GM12878 (cell line): ENCODE measurements around the gene HS3ST2. TPM values are rescaled to one million over a fixed set of nuclear protein-coding genes. Genes with fewer than 3 reads are reported as not detected.

Experiments used
- ATAC-seq: fragments of 200-7000 bp; cut with Tn5 transposase; 3 replicates; pipeline ENCODE4 v1.9.1; 2020; ENCODE audit warnings: mild to moderate bottlenecking, moderate library complexity
- BruUV-seq: library from RNA; stranded (reverse); fragments of 400-500 nt; replicated peaks from 2 replicates; lab custom pipeline; 2021; lab: Mats Ljungman, UMichigan
- CTCF ChIA-PET: fragments of 300-600 bp; sonication (Branson Sonifier 250); formaldehyde crosslinking; extraction: SDS; loops from one replicate; lab custom pipeline; 2021; ENCODE audit warnings: inconsistent platforms; lab: Yijun Ruan, JAX
- POLR2A ChIA-PET: fragments of 350-600 bp; formaldehyde crosslinking; extraction: SDS; loops from one replicate; lab custom pipeline; 2021; ENCODE audit warnings: inconsistent platforms; lab: Charles Lee
- RAD21 ChIA-PET: fragments of 300-600 bp; sonication (Branson Sonifier 250); formaldehyde crosslinking; loops from one replicate; lab custom pipeline; 2023; ENCODE audit warnings: antibody characterized with exemption; ENCODE audit not compliant: unreplicated experiment; lab: Charles Lee
- SMC1A ChIA-PET: fragments of 300-600 bp; sonication (Branson Sonifier 250); formaldehyde crosslinking; loops from one replicate; lab custom pipeline; 2023; ENCODE audit not compliant: unreplicated experiment, uncharacterized antibody; lab: Charles Lee
- DNase-seq: peaks from one replicate; pipeline ENCODE4 v3.0.0-alpha.2; 2011; ENCODE audit warnings: low read depth, low spot score
- FAIRE-seq: peaks from 3 replicates; lab custom pipeline; 2011; peaks lifted over from hg19 to GRCh38; lab: Jason Lieb, UNC
- H2AFZ ChIP-seq: 2 replicates; pipeline ENCODE4 v1.6.0; 2011; ENCODE audit warnings: low read depth, low read length, control low read depth; ENCODE audit not compliant: control insufficient read depth
- H3K27ac ChIP-seq: 2 replicates; pipeline ENCODE4 v1.5.1; 2011; ENCODE audit warnings: control low read depth; ENCODE audit not compliant: control insufficient read depth, insufficient read depth
- H3K27me3 ChIP-seq, 2 experiments: replicated peaks in 1 of 2; 2 replicates each; pipeline versions ENCODE4 v1.6.0 to v1.6.1; 2011; ENCODE audit warnings: low read length in 1 of 2; ENCODE audit not compliant: control insufficient read depth in 2 of 2, insufficient read depth in 2 of 2
- H3K36me3 ChIP-seq, 2 experiments: 2 replicates each; pipeline ENCODE4 v1.5.1; 2011; ENCODE audit warnings: low read length in 1 of 2; ENCODE audit not compliant: control insufficient read depth in 2 of 2, insufficient read depth in 2 of 2
- H3K4me1 ChIP-seq: 2 replicates; pipeline ENCODE4 v1.6.1; 2011; ENCODE audit warnings: mild to moderate bottlenecking, low read length, moderate library complexity, mixed read lengths; ENCODE audit not compliant: control insufficient read depth, insufficient read depth
- H3K4me2 ChIP-seq: 2 replicates; pipeline ENCODE4 v1.6.0; 2011; ENCODE audit warnings: control low read depth; ENCODE audit not compliant: control insufficient read depth, insufficient read depth
- H3K4me3 ChIP-seq: fragments of 200-600 bp; sonication (generic); 2 replicates; pipeline ENCODE4 v1.5.1; 2016
- H3K79me2 ChIP-seq: 2 replicates; pipeline ENCODE4 v1.6.0; 2011; ENCODE audit warnings: low read length; ENCODE audit not compliant: control insufficient read depth, insufficient read depth
- H3K9ac ChIP-seq: 2 replicates; pipeline ENCODE4 v1.8.0; 2011; ENCODE audit warnings: low read length, control low read depth, mixed read lengths; ENCODE audit not compliant: control insufficient read depth, insufficient read depth
- H3K9me3 ChIP-seq: replicated peaks from 3 replicates; pipeline ENCODE4 v1.5.1; 2011; ENCODE audit warnings: mild to moderate bottlenecking, low read length; ENCODE audit not compliant: control insufficient read depth, insufficient read depth
- H4K20me1 ChIP-seq: 2 replicates; pipeline ENCODE4 v1.6.0; 2011; ENCODE audit not compliant: control insufficient read depth, insufficient read depth
- BHLHE40 ChIP-seq, 2 experiments: fragments of 450-650 bp in 1 of 2; IDR thresholded peaks; 2 replicates each; pipeline ENCODE4 v1.6.1; 2011 to 2017; ENCODE audit warnings: low read depth in 2 of 2, borderline replicate concordance in 1 of 2, improper control_type of control experiment in 1 of 2, low read length in 1 of 2, mild to moderate bottlenecking in 1 of 2
- CBX3 ChIP-seq: fragments of 200-600 bp; sonication (generic); IDR thresholded peaks from 2 replicates; pipeline ENCODE4 v1.6.1; 2016; ENCODE audit warnings: low read depth, borderline replicate concordance
- FOXK2 ChIP-seq: fragments of 450-650 bp; IDR thresholded peaks from 2 replicates; pipeline ENCODE4 v1.6.1; 2017; ENCODE audit warnings: mild to moderate bottlenecking, moderate library complexity
- JUND ChIP-seq: IDR thresholded peaks from 2 replicates; pipeline ENCODE4 v1.6.1; 2012; ENCODE audit warnings: low read depth, mild to moderate bottlenecking, low read length, improper control_type of control experiment, moderate library complexity
- KAT2A ChIP-seq: conservative IDR thresholded peaks from 2 replicates; pipeline ENCODE4 v1.6.1; 2011; ENCODE audit warnings: low read depth, low read length; ENCODE audit not compliant: control insufficient read depth
- NFXL1 ChIP-seq: fragments of 450-650 bp; IDR thresholded peaks from 2 replicates; pipeline ENCODE4 v1.6.1; 2017; ENCODE audit warnings: antibody characterized with exemption, mild to moderate bottlenecking, borderline replicate concordance
- PAX8 ChIP-seq: fragments of 450-650 bp; IDR thresholded peaks from 2 replicates; pipeline ENCODE4 v1.6.1; 2017; ENCODE audit warnings: mild to moderate bottlenecking, moderate library complexity
- RAD21 ChIP-seq: IDR thresholded peaks from 2 replicates; pipeline ENCODE4 v1.6.1; 2011; ENCODE audit warnings: mild to moderate bottlenecking, low read depth, low read length, moderate library complexity; ENCODE audit not compliant: insufficient read depth
- RAD51 ChIP-seq: fragments of 450-650 bp; IDR thresholded peaks from 2 replicates; pipeline ENCODE4 v1.6.1; 2016; ENCODE audit warnings: moderate library complexity, mild to moderate bottlenecking, inconsistent platforms
- RUNX3 ChIP-seq: IDR thresholded peaks from 2 replicates; pipeline ENCODE4 v1.6.1; 2012; ENCODE audit warnings: low read length, inconsistent platforms
- SREBF2 ChIP-seq: IDR thresholded peaks from 2 replicates; pipeline ENCODE4 v1.6.1; 2012; ENCODE audit warnings: mild to moderate bottlenecking, low read length
- SUZ12 ChIP-seq: fragments of 200-600 bp; sonication (generic); IDR thresholded peaks from one replicate; pipeline ENCODE4 v1.6.1; 2018; ENCODE audit warnings: antibody characterized with exemption, mild to moderate bottlenecking; ENCODE audit not compliant: unreplicated experiment
- TBL1XR1 ChIP-seq: IDR thresholded peaks from 2 replicates; pipeline ENCODE4 v1.6.1; 2012; ENCODE audit warnings: low read depth, low read length, improper control_type of control experiment
- WGBS: methylation state at CpG from one replicate; pipeline ENCODE4 v1.1.6; 2016; ENCODE audit warnings: low lambda C conversion rate; ENCODE audit not compliant: insufficient replicate concordance, insufficient coverage; ENCODE audit errors: missing lambda C conversion rate; 5-methylcytosine and 5-hydroxymethylcytosine counted together
- in situ Hi-C: fragments of 300-500 bp; cut with MboI; formaldehyde crosslinking; loops from 9 replicates; pipeline ENCODE4 v1.14.3; 2018; ENCODE audit warnings: mixed read lengths
- intact Hi-C: fragments of 100-400 bp; cut with micrococcal nuclease; formaldehyde crosslinking; loops from one replicate; pipeline ENCODE4 v1.14.2; 2022; ENCODE audit not compliant: unreplicated experiment
- polyA plus RNA-seq, 11 experiments: library from polyadenylated mRNA; depleted of rRNA in 4 of 11; unstranded in 6 of 11; stranded (reverse) in 5 of 11; fragments of >200 nt; fragmentation: Nextera tagmentation in 4 of 11; fragmentation: Illumina TruSeq in 1 of 11; extraction: Ambion mirVana in 4 of 11; extraction: Trizol in 1 of 11; gene quantifications; 1 replicate in 1 of 11; 2 replicates in 10 of 11; pipeline versions ENCODE4 v1.2.1 to v1.2.3, GENCODE V29; 2011 to 2016; ENCODE audit warnings: inconsistent platforms in 2 of 11, missing spikeins in 2 of 11, low read depth in 1 of 11
- total RNA-seq, 4 experiments: library from RNA; depleted of rRNA in 3 of 4; stranded (reverse); fragments of >200 nt in 3 of 4; fragmentation: Illumina TruSeq in 1 of 4; extraction: Trizol in 1 of 4; gene quantifications; 2 replicates each; pipeline versions ENCODE4 v1.2.1 to v1.2.3, GENCODE V29; 2013 to 2021
- TF ChIP-seq, protein P1 (sequence below): IDR thresholded peaks from 2 replicates; pipeline ENCODE4 v1.6.1; 2011; ENCODE audit warnings: low read depth, low read length, improper control_type of control experiment, borderline replicate concordance
- TF ChIP-seq, protein P2 (sequence below): fragments of 450-650 bp; IDR thresholded peaks from 2 replicates; pipeline ENCODE4 v1.6.1; 2016; ENCODE audit warnings: mild to moderate bottlenecking
- TF ChIP-seq, protein P3 (sequence below): fragments of 450-650 bp; IDR thresholded peaks from 2 replicates; pipeline ENCODE4 v1.6.1; 2018; ENCODE audit warnings: mild to moderate bottlenecking, low read depth, moderate library complexity; ENCODE audit not compliant: partially characterized antibody
- TF ChIP-seq, protein P4 (sequence below): IDR thresholded peaks from 2 replicates; pipeline ENCODE4 v1.6.1; 2011; ENCODE audit warnings: borderline replicate concordance, low read depth, mild to moderate bottlenecking, moderate library complexity, mixed read lengths, low read length; ENCODE audit not compliant: insufficient read depth; ENCODE audit errors: extremely low read length

Gene HS3ST2
- total and polyA plus RNA-seq, 10 of the 15 experiments (the other 5 are each of a cell fraction or from before 2014, with no cell fraction given) = not detected

DNA sequence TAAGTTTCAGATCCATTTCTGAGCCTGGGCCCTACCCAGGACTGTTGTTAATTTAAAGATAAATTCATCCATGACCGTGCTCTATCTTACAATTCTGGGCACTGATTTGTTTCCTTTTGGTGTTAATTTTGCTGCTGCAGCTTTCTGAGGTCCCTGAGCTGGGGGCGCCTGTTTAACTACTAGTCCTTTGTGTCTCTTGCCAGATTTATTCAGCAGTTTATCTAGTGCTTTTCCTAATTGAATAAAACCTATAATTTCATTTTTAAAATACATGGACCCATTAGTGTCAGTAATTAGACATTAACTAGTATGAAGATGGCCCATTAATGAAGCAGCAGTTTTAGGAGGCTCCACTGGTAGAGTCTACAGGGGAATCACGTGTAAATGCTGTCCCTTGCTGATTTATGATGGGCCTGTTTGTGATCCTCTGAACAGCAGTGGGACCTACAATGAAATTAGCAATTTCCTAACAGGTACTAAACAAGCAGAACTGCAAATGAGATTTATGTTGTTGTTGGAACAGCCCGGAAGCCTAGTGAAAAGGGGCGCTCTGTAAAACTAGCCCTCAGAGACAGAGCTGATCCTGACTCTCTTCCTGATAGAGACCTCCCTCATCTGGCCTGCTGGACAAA is 54.7 kb downstream of the HS3ST2 start:
- Histone ChIP-seq H3K27me3 (no peaks in the 10 kb centered on the region; a peak in 2 of 4 replicates), H3K36me3 (no peaks in the 10 kb centered on the region), H2AFZ (no peak overlapping the region), H3K9me3 (no peaks in the 10 kb centered on the region), H3K4me2 (no peak overlapping the region), H3K79me2 (no peaks in the 10 kb centered on the region), H3K4me1 (no peaks in the 10 kb centered on the region), H3K9ac (no peak overlapping the region), H4K20me1 (no peaks in the 10 kb centered on the region), H3K4me3 (no peak overlapping the region), H3K27ac (no peak overlapping the region)
- WGBS = 56% methylated on average over 5 of the region's 5 CpGs
- TF ChIP-seq SREBF2 = no peak
- TF ChIP-seq, protein P1, sequence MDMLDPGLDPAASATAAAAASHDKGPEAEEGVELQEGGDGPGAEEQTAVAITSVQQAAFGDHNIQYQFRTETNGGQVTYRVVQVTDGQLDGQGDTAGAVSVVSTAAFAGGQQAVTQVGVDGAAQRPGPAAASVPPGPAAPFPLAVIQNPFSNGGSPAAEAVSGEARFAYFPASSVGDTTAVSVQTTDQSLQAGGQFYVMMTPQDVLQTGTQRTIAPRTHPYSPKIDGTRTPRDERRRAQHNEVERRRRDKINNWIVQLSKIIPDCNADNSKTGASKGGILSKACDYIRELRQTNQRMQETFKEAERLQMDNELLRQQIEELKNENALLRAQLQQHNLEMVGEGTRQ = no peak
- TF ChIP-seq, protein P2, sequence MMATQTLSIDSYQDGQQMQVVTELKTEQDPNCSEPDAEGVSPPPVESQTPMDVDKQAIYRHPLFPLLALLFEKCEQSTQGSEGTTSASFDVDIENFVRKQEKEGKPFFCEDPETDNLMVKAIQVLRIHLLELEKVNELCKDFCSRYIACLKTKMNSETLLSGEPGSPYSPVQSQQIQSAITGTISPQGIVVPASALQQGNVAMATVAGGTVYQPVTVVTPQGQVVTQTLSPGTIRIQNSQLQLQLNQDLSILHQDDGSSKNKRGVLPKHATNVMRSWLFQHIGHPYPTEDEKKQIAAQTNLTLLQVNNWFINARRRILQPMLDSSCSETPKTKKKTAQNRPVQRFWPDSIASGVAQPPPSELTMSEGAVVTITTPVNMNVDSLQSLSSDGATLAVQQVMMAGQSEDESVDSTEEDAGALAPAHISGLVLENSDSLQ = no peak
- TF ChIP-seq JUND = no peak
- TF ChIP-seq TBL1XR1 = no peak
- TF ChIP-seq RUNX3 = no peak
- TF ChIP-seq NFXL1 = no peak
- TF ChIP-seq RAD21 = no peak
- TF ChIP-seq SUZ12 = no peak
- TF ChIP-seq, protein P3, sequence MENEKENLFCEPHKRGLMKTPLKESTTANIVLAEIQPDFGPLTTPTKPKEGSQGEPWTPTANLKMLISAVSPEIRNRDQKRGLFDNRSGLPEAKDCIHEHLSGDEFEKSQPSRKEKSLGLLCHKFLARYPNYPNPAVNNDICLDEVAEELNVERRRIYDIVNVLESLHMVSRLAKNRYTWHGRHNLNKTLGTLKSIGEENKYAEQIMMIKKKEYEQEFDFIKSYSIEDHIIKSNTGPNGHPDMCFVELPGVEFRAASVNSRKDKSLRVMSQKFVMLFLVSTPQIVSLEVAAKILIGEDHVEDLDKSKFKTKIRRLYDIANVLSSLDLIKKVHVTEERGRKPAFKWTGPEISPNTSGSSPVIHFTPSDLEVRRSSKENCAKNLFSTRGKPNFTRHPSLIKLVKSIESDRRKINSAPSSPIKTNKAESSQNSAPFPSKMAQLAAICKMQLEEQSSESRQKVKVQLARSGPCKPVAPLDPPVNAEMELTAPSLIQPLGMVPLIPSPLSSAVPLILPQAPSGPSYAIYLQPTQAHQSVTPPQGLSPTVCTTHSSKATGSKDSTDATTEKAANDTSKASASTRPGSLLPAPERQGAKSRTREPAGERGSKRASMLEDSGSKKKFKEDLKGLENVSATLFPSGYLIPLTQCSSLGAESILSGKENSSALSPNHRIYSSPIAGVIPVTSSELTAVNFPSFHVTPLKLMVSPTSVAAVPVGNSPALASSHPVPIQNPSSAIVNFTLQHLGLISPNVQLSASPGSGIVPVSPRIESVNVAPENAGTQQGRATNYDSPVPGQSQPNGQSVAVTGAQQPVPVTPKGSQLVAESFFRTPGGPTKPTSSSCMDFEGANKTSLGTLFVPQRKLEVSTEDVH = no peak
- TF ChIP-seq KAT2A = no peak
- no peak for TF ChIP-seq FOXK2
- TF ChIP-seq, protein P4, sequence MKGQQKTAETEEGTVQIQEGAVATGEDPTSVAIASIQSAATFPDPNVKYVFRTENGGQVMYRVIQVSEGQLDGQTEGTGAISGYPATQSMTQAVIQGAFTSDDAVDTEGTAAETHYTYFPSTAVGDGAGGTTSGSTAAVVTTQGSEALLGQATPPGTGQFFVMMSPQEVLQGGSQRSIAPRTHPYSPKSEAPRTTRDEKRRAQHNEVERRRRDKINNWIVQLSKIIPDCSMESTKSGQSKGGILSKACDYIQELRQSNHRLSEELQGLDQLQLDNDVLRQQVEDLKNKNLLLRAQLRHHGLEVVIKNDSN = no peak
- no peak for TF ChIP-seq RAD51
- no peak for TF ChIP-seq PAX8
- no peak for TF ChIP-seq CBX3
- TF ChIP-seq BHLHE40 (IDR thresholded peaks at IDR 0.05; ENCODE audit: borderline replicate concordance in 1 of 2, low read depth in 2 of 2, low read length in 1 of 2) = no peak
- intact Hi-C loops (no loop called here), in situ Hi-C loops (no loop called here)
- DNase-seq (no peak), ATAC-seq (no peak), FAIRE-seq (no peak)
- RAD21 ChIA-PET = no interaction called here
- BruUV-seq = no TSS peak
- POLR2A ChIA-PET = no interaction called here
- CTCF ChIA-PET = no interaction called here
- SMC1A ChIA-PET = interaction anchor here (0.7 to 1.2 kb wide), 2 partner anchors 9 to 11 kb away, joined by 3 read pairs; no protein-coding TSS in a partner anchor
